ENCODE data around the gene TANGO6. TPM values are rescaled to one million over a fixed set of nuclear protein-coding genes. Genes with fewer than 3 reads are reported as not detected.

TANGO6 gene
- 17.3 and 22.8 TPM in 2 replicates for total RNA-seq (2014; rRNA removed; shearing (Covaris generic))
- total RNA-seq (2022), result 22.7 and 27.3 TPM in 2 replicates
- percentile 58 among the genes with signal in this experiment for Bru-seq, nascent RNA
- BruChase-seq, experiment 1, labeled RNA remaining after a 6-hour chase, result percentile 57 among the genes with signal in this experiment
- BruChase-seq, experiment 2, labeled RNA remaining after a 2-hour chase, result percentile 55 among the genes with signal in this experiment
- long read RNA-seq, full-length matches to known transcripts, result 9 of 20 reads
- long read RNA-seq, partial matches to known transcripts, result 4 of 20 reads
- long read RNA-seq, other reads (novel, unspliced or antisense), result 7 of 20 reads

DNA sequence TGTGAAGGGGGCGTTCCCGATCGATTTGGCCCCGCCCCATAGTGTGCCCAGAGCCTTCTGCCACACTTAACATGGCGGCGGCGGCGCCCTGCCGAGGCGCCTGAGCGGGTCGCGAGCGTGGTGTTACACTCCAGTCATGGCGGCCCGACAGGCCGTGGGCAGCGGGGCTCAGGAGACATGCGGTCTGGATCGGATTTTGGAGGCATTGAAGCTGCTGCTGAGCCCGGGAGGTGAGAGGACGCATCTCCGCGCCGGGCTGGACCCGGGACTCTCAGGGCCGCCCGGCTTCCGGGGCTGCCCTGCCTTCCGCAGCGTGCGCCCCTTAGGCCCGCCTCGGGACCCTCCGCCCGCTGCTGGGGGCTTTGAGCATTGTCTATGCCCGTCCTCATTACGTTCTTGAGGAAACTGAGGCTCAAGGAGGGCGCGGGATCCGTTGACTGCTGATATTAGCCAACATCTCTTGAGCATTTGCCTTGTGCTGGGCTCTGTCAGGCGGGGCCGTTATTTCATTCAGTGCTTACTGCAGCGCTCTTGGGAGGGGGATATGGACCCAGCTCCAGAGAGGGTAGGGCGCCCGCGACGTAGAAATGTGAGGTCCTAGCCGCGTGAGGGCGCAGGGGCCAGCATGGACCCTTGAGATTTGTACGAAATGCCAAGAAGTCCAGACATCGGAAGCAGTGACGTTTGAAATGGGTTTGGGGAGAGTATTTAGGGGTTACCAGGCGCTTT is at the start of gene TANGO6:
Gene TANGO6 (plus strand): TSS at position 50 of the 729 bp plus-strand sequence. CDS start 87 bp downstream, at position 137.
- Histone ChIP-seq H3K9me3 (ENCODE audit: low read length) (no peaks in the 10 kb centered on the region), H4K20me1 (ENCODE audit: insufficient read depth, low read length) (no peaks in the 10 kb centered on the region), H3K79me2 (ENCODE audit: insufficient read depth, low read depth, low read length) (peaks cover 9% of the 10 kb centered on the region; the same call in 1 of the 2 replicates), H3K27ac (ENCODE audit: low read depth, low read length, poor library complexity, severe bottlenecking) (peak within 1 kb of the TSS; percentile 67), H3K4me2 (ENCODE audit: low read length) (peak within 1 kb of the TSS; percentile 70), H3K4me1 (ENCODE audit: insufficient read depth, low read length, poor library complexity, severe bottlenecking) (peaks cover 9% of the 10 kb centered on the region), H3K36me3 (ENCODE audit: insufficient read depth, low read length) (peaks cover 2% of the 10 kb centered on the region; the same call in 1 of the 2 replicates), H3K9me2 (ENCODE audit: insufficient read depth, low read length) (no peaks in the 10 kb centered on the region), H3K4me3 (ENCODE audit: low read depth, low read length, poor library complexity, severe bottlenecking) (peak within 1 kb of the TSS; percentile 76), H2AFZ (ENCODE audit: low read length) (peak within 1 kb of the TSS; percentile 81)
- no TSS peak for BruUV-seq (replicated peaks)
- POLR2A ChIA-PET, result interaction anchor here (0.9 to 1.8 kb wide), 3 partner anchors 10 to 313 kb away, joined by 3 to 10 read pairs (median 4); no protein-coding TSS in a partner anchor
- intact Hi-C loops (cut with micrococcal nuclease; ENCODE audit: unreplicated experiment), result loop anchor here (2.0 to 10.0 kb wide), 2 partner anchors 287 to 319 kb away; no protein-coding TSS in a partner anchor
- DNase-seq (ENCODE audit: low spot score), result peak; percentile 91
- CTCF ChIA-PET (ENCODE audit: unreplicated experiment), result interaction anchor here (1.0 kb wide), 1 partner anchor 286 kb away, joined by 3 read pairs; no protein-coding TSS in a partner anchor
- TF ChIP-seq, protein P1, sequence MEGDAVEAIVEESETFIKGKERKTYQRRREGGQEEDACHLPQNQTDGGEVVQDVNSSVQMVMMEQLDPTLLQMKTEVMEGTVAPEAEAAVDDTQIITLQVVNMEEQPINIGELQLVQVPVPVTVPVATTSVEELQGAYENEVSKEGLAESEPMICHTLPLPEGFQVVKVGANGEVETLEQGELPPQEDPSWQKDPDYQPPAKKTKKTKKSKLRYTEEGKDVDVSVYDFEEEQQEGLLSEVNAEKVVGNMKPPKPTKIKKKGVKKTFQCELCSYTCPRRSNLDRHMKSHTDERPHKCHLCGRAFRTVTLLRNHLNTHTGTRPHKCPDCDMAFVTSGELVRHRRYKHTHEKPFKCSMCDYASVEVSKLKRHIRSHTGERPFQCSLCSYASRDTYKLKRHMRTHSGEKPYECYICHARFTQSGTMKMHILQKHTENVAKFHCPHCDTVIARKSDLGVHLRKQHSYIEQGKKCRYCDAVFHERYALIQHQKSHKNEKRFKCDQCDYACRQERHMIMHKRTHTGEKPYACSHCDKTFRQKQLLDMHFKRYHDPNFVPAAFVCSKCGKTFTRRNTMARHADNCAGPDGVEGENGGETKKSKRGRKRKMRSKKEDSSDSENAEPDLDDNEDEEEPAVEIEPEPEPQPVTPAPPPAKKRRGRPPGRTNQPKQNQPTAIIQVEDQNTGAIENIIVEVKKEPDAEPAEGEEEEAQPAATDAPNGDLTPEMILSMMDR (conservative IDR thresholded peaks at IDR 0.05; ENCODE audit: low read length), result peak; percentile 81
- no peak for TF ChIP-seq EZH2phosphoT487 (IDR thresholded peaks at IDR 0.05; ENCODE audit: borderline replicate concordance, low read depth, low read length)

DNA sequence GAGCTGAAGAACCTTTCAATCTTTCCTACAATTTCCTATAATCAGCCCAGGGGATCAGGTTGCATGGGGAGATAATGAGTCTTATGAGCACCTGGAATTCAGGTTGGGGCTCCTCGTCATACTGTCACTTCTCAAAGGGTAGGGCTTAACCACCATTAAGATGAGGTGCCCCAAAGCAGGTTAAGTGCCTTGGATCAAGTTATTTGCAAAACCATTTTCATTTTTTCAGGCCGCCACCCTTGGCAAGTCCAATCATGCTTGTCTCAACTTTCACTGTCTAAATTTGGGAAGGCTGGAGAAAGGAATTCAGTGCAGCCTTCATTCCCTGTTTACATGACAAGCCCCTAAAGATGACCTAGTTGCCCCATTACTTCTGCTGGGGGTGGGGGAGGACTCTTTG is 44.9 kb upstream of the TANGO6 start:
- Histone ChIP-seq H3K36me3 (ENCODE audit: insufficient read depth, low read length) (no peaks in the 10 kb centered on the region), H3K27ac (ENCODE audit: low read depth, low read length, poor library complexity, severe bottlenecking) (no peak overlapping the region), H3K4me1 (ENCODE audit: insufficient read depth, low read length, poor library complexity, severe bottlenecking) (no peaks in the 10 kb centered on the region), H3K79me2 (ENCODE audit: insufficient read depth, low read depth, low read length) (no peaks in the 10 kb centered on the region), H4K20me1 (ENCODE audit: insufficient read depth, low read length) (no peaks in the 10 kb centered on the region), H2AFZ (ENCODE audit: low read length) (no peak overlapping the region), H3K4me2 (ENCODE audit: low read length) (no peak overlapping the region), H3K9me2 (ENCODE audit: insufficient read depth, low read length) (no peaks in the 10 kb centered on the region), H3K4me3 (ENCODE audit: low read depth, low read length, poor library complexity, severe bottlenecking) (no peak overlapping the region), H3K9me3 (ENCODE audit: low read length) (no peaks in the 10 kb centered on the region)
- DNase-seq (ENCODE audit: low spot score), result no peak
- ChIA-PET POLR2A (no interaction called here), CTCF (ENCODE audit: unreplicated experiment) (no interaction called here)
- BruUV-seq (replicated peaks), result no TSS peak
- no peak for TF ChIP-seq EZH2phosphoT487 (IDR thresholded peaks at IDR 0.05; ENCODE audit: borderline replicate concordance, low read depth, low read length)
- TF ChIP-seq, protein P1 (conservative IDR thresholded peaks at IDR 0.05; ENCODE audit: low read length), result no peak
- intact Hi-C loops (cut with micrococcal nuclease; ENCODE audit: unreplicated experiment), result no loop called here
